A549 (cell line): ENCODE measurements around the gene AAGAB.

Experiments
- CBX8 ChIP-seq: fragments of 200-600 bp; sonication (generic); IDR thresholded peaks from 2 replicates; pipeline ENCODE4 v1.6.1; 2016
- CHD2 ChIP-seq: fragments of 150-350 bp; IDR thresholded peaks from 2 replicates; pipeline ENCODE4 v1.6.1; 2014; ENCODE audit warnings: low read length; ENCODE audit not compliant: partially characterized antibody
- EP300 ChIP-seq, 2 experiments: fragments of >200 bp; sonication (Bioruptor Twin); formaldehyde crosslinking; IDR thresholded peaks; 2 replicates in 1 of 2; 3 replicates in 1 of 2; pipeline ENCODE4 v1.6.1; 2016 to 2017
- HDAC2 ChIP-seq: fragments of 200-600 bp; sonication (generic); IDR thresholded peaks from 2 replicates; pipeline ENCODE4 v1.6.1; 2016
- MAFK ChIP-seq: fragments of 450-650 bp; IDR thresholded peaks from 2 replicates; pipeline ENCODE4 v1.6.1; 2014; ENCODE audit not compliant: partially characterized antibody
- NR3C1 ChIP-seq: fragments of >200 bp; sonication (Bioruptor Twin); formaldehyde crosslinking; IDR thresholded peaks from 3 replicates; pipeline ENCODE4 v1.6.1; 2017
- POLR2A ChIP-seq: IDR thresholded peaks from 2 replicates; pipeline ENCODE4 v1.6.1; 2012; ENCODE audit warnings: mild to moderate bottlenecking, low read length
- TP53 ChIP-seq: fragments of 250-450 bp; sonication (Bioruptor Pico); IDR thresholded peaks from 2 replicates; pipeline ENCODE4 v1.5.0; 2021; ENCODE audit warnings: mild to moderate bottlenecking, moderate library complexity
- TF ChIP-seq, protein P1 (sequence below): IDR thresholded peaks from 2 replicates; pipeline ENCODE4 v1.6.1; 2012
- TF ChIP-seq, protein P2 (sequence below): fragments of >200 bp; sonication (Bioruptor Twin); formaldehyde crosslinking; IDR thresholded peaks from 3 replicates; pipeline ENCODE4 v1.5.1; 2016
- TF ChIP-seq, protein P3 (sequence below): IDR thresholded peaks from 2 replicates; pipeline ENCODE4 v1.6.1; 2012

DNA sequence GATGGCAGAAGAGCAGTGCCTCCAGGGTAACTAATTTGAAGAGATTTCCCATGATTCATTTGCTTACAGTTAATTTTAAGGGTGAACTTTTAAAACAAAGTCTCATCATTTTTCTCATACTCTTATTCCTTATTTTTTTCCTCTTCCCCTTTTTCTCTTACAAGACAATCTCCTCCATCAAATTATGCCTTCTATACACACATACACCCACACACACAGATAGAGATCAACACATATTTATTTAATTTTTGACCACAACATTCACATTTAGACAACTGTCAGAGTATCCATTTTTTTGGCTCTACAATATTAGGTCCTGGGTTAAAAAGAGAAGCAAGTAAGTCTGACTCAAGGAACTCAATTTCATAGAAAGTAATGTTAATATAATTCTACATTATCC, 37.6 kb downstream of the AAGAB start:
- TF ChIP-seq HDAC2 (no peak), MAFK (no peak), EP300 (IDR thresholded peaks at IDR 0.05) (no peak), CBX8 (no peak), TP53 (CRISPR knock-in tag) (no peak), CHD2 (no peak), POLR2A (no peak), NR3C1 (no peak)
- TF ChIP-seq, protein P1, sequence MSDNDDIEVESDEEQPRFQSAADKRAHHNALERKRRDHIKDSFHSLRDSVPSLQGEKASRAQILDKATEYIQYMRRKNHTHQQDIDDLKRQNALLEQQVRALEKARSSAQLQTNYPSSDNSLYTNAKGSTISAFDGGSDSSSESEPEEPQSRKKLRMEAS, result no peak
- TF ChIP-seq, protein P2, sequence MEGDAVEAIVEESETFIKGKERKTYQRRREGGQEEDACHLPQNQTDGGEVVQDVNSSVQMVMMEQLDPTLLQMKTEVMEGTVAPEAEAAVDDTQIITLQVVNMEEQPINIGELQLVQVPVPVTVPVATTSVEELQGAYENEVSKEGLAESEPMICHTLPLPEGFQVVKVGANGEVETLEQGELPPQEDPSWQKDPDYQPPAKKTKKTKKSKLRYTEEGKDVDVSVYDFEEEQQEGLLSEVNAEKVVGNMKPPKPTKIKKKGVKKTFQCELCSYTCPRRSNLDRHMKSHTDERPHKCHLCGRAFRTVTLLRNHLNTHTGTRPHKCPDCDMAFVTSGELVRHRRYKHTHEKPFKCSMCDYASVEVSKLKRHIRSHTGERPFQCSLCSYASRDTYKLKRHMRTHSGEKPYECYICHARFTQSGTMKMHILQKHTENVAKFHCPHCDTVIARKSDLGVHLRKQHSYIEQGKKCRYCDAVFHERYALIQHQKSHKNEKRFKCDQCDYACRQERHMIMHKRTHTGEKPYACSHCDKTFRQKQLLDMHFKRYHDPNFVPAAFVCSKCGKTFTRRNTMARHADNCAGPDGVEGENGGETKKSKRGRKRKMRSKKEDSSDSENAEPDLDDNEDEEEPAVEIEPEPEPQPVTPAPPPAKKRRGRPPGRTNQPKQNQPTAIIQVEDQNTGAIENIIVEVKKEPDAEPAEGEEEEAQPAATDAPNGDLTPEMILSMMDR, result no peak
- TF ChIP-seq, protein P3, sequence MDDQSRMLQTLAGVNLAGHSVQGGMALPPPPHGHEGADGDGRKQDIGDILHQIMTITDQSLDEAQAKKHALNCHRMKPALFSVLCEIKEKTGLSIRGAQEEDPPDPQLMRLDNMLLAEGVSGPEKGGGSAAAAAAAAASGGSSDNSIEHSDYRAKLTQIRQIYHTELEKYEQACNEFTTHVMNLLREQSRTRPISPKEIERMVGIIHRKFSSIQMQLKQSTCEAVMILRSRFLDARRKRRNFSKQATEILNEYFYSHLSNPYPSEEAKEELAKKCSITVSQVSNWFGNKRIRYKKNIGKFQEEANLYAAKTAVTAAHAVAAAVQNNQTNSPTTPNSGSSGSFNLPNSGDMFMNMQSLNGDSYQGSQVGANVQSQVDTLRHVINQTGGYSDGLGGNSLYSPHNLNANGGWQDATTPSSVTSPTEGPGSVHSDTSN, result no peak
